GM23338 (cell line): ENCODE measurements around the gene OLFML2A. TPM values are rescaled to one million over a fixed set of nuclear protein-coding genes. Genes with fewer than 3 reads are reported as not detected.

ENCODE experiments used
- ATAC-seq: fragments of 200-7000 bp; cut with Tn5 transposase; 3 replicates; pipeline ENCODE4 v1.9.1; 2020
- DNase-seq: peaks from one replicate; pipeline ENCODE4 v3.0.0-alpha.2; 2015; ENCODE audit warnings: low spot score
- H2AFZ ChIP-seq: fragments of 200-600 bp; sonication (generic); 2 replicates; pipeline ENCODE4 v1.8.0; 2016; ENCODE audit warnings: antibody characterized with exemption, mild to moderate bottlenecking, moderate library complexity
- H3F3A ChIP-seq: fragments of 200-600 bp; sonication (generic); replicated peaks from 2 replicates; pipeline ENCODE4 v1.8.0; 2017; ENCODE audit warnings: antibody characterized with exemption, mixed run types, low read depth
- H3K27ac ChIP-seq: fragments of 200-600 bp; sonication (generic); 2 replicates; pipeline ENCODE4 v1.6.1; 2016; ENCODE audit warnings: low read depth
- H3K27me3 ChIP-seq: fragments of 200-600 bp; sonication (generic); 2 replicates; pipeline ENCODE4 v1.8.0; 2016; ENCODE audit warnings: mild to moderate bottlenecking, mixed run types, moderate library complexity; ENCODE audit not compliant: insufficient read depth
- H3K36me3 ChIP-seq: fragments of 200-600 bp; sonication (generic); 2 replicates; pipeline ENCODE4 v1.8.0; 2016; ENCODE audit warnings: mild to moderate bottlenecking; ENCODE audit not compliant: insufficient read depth
- H3K4me1 ChIP-seq: fragments of 200-600 bp; sonication (generic); 2 replicates; pipeline ENCODE4 v1.8.0; 2016; ENCODE audit warnings: mild to moderate bottlenecking, moderate library complexity; ENCODE audit not compliant: insufficient read depth
- H3K4me2 ChIP-seq: fragments of 200-600 bp; sonication (generic); 2 replicates; pipeline ENCODE4 v1.7.1; 2017; ENCODE audit warnings: mixed run types
- H3K4me3 ChIP-seq: fragments of 200-600 bp; sonication (generic); 2 replicates; pipeline ENCODE4 v1.6.1; 2016; ENCODE audit warnings: mixed run types
- H3K79me2 ChIP-seq: fragments of 200-600 bp; sonication (generic); replicated peaks from 2 replicates; pipeline ENCODE4 v1.8.0; 2017; ENCODE audit warnings: mild to moderate bottlenecking; ENCODE audit not compliant: insufficient read depth
- H3K9me2 ChIP-seq: fragments of 200-600 bp; sonication (generic); 2 replicates; pipeline ENCODE4 v1.8.0; 2017; ENCODE audit not compliant: insufficient read depth
- H4K20me1 ChIP-seq: fragments of 200-600 bp; sonication (generic); replicated peaks from 2 replicates; pipeline ENCODE4 v1.8.0; 2017; ENCODE audit warnings: mild to moderate bottlenecking; ENCODE audit not compliant: insufficient read depth
- H3K27ac Mint-ChIP-seq: 2 replicates; pipeline ENCODE4 v1.8.0; 2020; ENCODE audit warnings: inconsistent platforms, mild to moderate bottlenecking, moderate library complexity, mixed read lengths
- H3K27me3 Mint-ChIP-seq: 3 replicates; pipeline ENCODE4 v1.8.0; 2022; ENCODE audit warnings: low read depth, mild to moderate bottlenecking, moderate library complexity, mixed read lengths, inconsistent platforms; ENCODE audit not compliant: insufficient read depth, poor library complexity
- H3K36me3 Mint-ChIP-seq: 3 replicates; pipeline ENCODE4 v1.8.0; 2021; ENCODE audit warnings: low read depth, mild to moderate bottlenecking, inconsistent platforms, moderate library complexity, mixed read lengths
- H3K4me1 Mint-ChIP-seq: 3 replicates; pipeline ENCODE4 v1.8.0; 2020; ENCODE audit warnings: mild to moderate bottlenecking, inconsistent platforms, mixed read lengths
- H3K4me3 Mint-ChIP-seq: 3 replicates; pipeline ENCODE4 v1.8.0; 2021; ENCODE audit warnings: moderate library complexity, mild to moderate bottlenecking, inconsistent platforms, mixed read lengths
- H3K9me3 Mint-ChIP-seq: 3 replicates; pipeline ENCODE4 v1.8.0; 2020; ENCODE audit warnings: moderate library complexity, mild to moderate bottlenecking, inconsistent platforms, mixed read lengths
- CREB1 ChIP-seq: fragments of 250-450 bp; sonication (Bioruptor Pico); IDR thresholded peaks from 2 replicates; pipeline ENCODE4 v1.5.0; 2020; ENCODE audit warnings: low read depth, mild to moderate bottlenecking, moderate library complexity
- CTCF ChIP-seq, 2 experiments: fragments of 200-600 bp in 1 of 2; sonication (generic) in 1 of 2; conservative IDR thresholded peaks; 2 replicates each; pipeline versions ENCODE4 v1.5.1 to v1.6.1; 2016 to 2017; ENCODE audit warnings: antibody characterized with exemption in 2 of 2, low read depth in 2 of 2, mild to moderate bottlenecking in 2 of 2, moderate library complexity in 1 of 2
- ETS1 ChIP-seq: IDR thresholded peaks from 2 replicates; pipeline ENCODE4 v1.6.1; 2016; ENCODE audit warnings: antibody characterized with exemption
- EZH2 ChIP-seq: fragments of 200-600 bp; sonication (generic); IDR thresholded peaks from one replicate; pipeline ENCODE4 v1.8.0; 2017; ENCODE audit warnings: antibody characterized with exemption, mild to moderate bottlenecking, low read depth; ENCODE audit not compliant: unreplicated experiment
- EZH2phosphoT487 ChIP-seq: fragments of 200-600 bp; sonication (generic); IDR thresholded peaks from one replicate; pipeline ENCODE4 v1.8.1; 2018; ENCODE audit warnings: antibody characterized with exemption; ENCODE audit not compliant: unreplicated experiment
- JUNB ChIP-seq: IDR thresholded peaks from one replicate; pipeline ENCODE4 v1.6.1; 2016; ENCODE audit warnings: antibody characterized with exemption; ENCODE audit not compliant: unreplicated experiment
- NANOG ChIP-seq: IDR thresholded peaks from 2 replicates; pipeline ENCODE4 v1.6.1; 2016; ENCODE audit warnings: antibody characterized with exemption, borderline replicate concordance
- POLR2AphosphoS5 ChIP-seq: IDR thresholded peaks from 2 replicates; pipeline ENCODE4 v1.6.1; 2016; ENCODE audit warnings: antibody characterized with exemption, low read depth
- REST ChIP-seq: IDR thresholded peaks from one replicate; pipeline ENCODE4 v1.6.1; 2018; ENCODE audit warnings: antibody characterized with exemption; ENCODE audit not compliant: unreplicated experiment
- STAT1 ChIP-seq: IDR thresholded peaks from one replicate; pipeline ENCODE4 v1.6.1; 2016; ENCODE audit warnings: antibody characterized with exemption; ENCODE audit not compliant: unreplicated experiment
- ZNF114 ChIP-seq: fragments of 250-450 bp; sonication (Bioruptor Pico); IDR thresholded peaks from 2 replicates; pipeline ENCODE4 v1.5.0; 2020; ENCODE audit warnings: mild to moderate bottlenecking, moderate library complexity
- ZNF331 ChIP-seq: fragments of 250-450 bp; sonication (Bioruptor Pico); IDR thresholded peaks from 2 replicates; pipeline ENCODE4 v1.5.0; 2020; ENCODE audit warnings: low read depth, mild to moderate bottlenecking, moderate library complexity
- ZNF462 ChIP-seq: fragments of 250-450 bp; sonication (Bioruptor Pico); IDR thresholded peaks from 2 replicates; pipeline ENCODE4 v1.5.0; 2020; ENCODE audit warnings: mild to moderate bottlenecking, moderate library complexity
- polyA plus RNA-seq: library from polyadenylated mRNA; unstranded; fragments of >200 nt; fragmentation: Nextera tagmentation; extraction: Ambion mirVana; gene quantifications from 2 replicates; pipeline ENCODE4 v1.2.1, GENCODE V29; 2016
- total RNA-seq: library from RNA; depleted of rRNA; stranded (reverse); fragments of >200 nt; shearing (Covaris generic); gene quantifications from 2 replicates; pipeline ENCODE4 v1.2.3, GENCODE V29; 2014

The OLFML2A gene
- total and polyA plus RNA-seq, 2 experiments from 2014 or later: 1.1 to 6.7 TPM

- Histone ChIP-seq H3F3A (no peaks in the 10 kb centered on the region), H3K27ac (no peak overlapping the region), H4K20me1 (peaks cover 4% of the 10 kb centered on the region; the same call in 1 of the 2 replicates), H3K9me2 (no peaks in the 10 kb centered on the region), H3K36me3 (no peaks in the 10 kb centered on the region), H3K79me2 (peaks cover 70% of the 10 kb centered on the region), H2AFZ (no peak overlapping the region), H3K4me3 (no peak overlapping the region), H3K4me1 (peaks cover 77% of the 10 kb centered on the region), H3K27me3 (peaks cover 17% of the 10 kb centered on the region), H3K4me2 (peak overlapping the region; percentile 56; the same call in 1 of the 2 replicates)
- TF ChIP-seq POLR2AphosphoS5 (no peak), NANOG (no peak), CTCF (conservative IDR thresholded peaks at IDR 0.05; ENCODE audit: low read depth in 2 of 2) (no peak), JUNB (no peak), ZNF462 (CRISPR knock-in tag) (no peak), EZH2 (no peak), REST (no peak), STAT1 (no peak), ETS1 (no peak), CREB1 (CRISPR knock-in tag) (no peak), ZNF331 (no peak), EZH2phosphoT487 (no peak), ZNF114 (CRISPR knock-in tag) (no peak)
- ATAC-seq (no peak), DNase-seq (no peak)
- Mint-ChIP-seq H3K4me1 (peaks cover 88% of the 10 kb centered on the region), H3K9me3 (no peaks in the 10 kb centered on the region), H3K27ac (peak overlapping the region; percentile 89), H3K4me3 (peak overlapping the region; percentile 14), H3K27me3 (peaks cover 6% of the 10 kb centered on the region), H3K36me3 (no peaks in the 10 kb centered on the region)
Observed at GRCh38 chr9:124762633-124763032, 14.3 kb upstream of the OLFML2A start.
